ENCODE data around the gene CD2. TPM values are rescaled to one million over a fixed set of nuclear protein-coding genes. Genes with fewer than 3 reads are reported as not detected.

Gene CD2
- total RNA-seq, 1 donor from 2014 or later = 1.5 TPM

GRCh38 chr1:116807394-116808199, 53.4 kb downstream of the CD2 start:
- peak overlapping the region; percentile 48 for H2AFZ ChIP-seq (replicated peaks)
- H3K27ac Mint-ChIP-seq = no peak overlapping the region
- no peaks in the 10 kb centered on the region for H3K27me3 ChIP-seq
- H3K9me3 ChIP-seq (ENCODE audit: low read depth) = no peaks in the 10 kb centered on the region
- peaks cover 4% of the 10 kb centered on the region for H3K9me3 Mint-ChIP-seq
- no peak overlapping the region for H3K27ac ChIP-seq
- no peak overlapping the region for H3K4me3 Mint-ChIP-seq
- H3K4me3 ChIP-seq = no peak overlapping the region
- H3K4me1 Mint-ChIP-seq = peaks cover 21% of the 10 kb centered on the region
- H3F3A ChIP-seq (ENCODE audit: low read depth) = no peaks in the 10 kb centered on the region
- H3K36me3 Mint-ChIP-seq = no peaks in the 10 kb centered on the region
- TF ChIP-seq EZH2 (IDR thresholded peaks at IDR 0.05) (no peak), EZH2phosphoT487 (IDR thresholded peaks at IDR 0.05) (no peak), CTCF (IDR thresholded peaks at IDR 0.05) (no peak)
- H4K20me1 ChIP-seq (ENCODE audit: low read depth) = no peaks in the 10 kb centered on the region
- DNase-seq (ENCODE audit: low spot score) = no peak
- H3K27me3 Mint-ChIP-seq (ENCODE audit: insufficient read depth, low read depth) = peaks cover 4% of the 10 kb centered on the region
- H3K79me2 ChIP-seq (ENCODE audit: low read depth) = no peaks in the 10 kb centered on the region
- no peaks in the 10 kb centered on the region for H3K4me1 ChIP-seq
- H3K9ac ChIP-seq = no peak overlapping the region
- H3K36me3 ChIP-seq = no peaks in the 10 kb centered on the region
- no peak overlapping the region for H3K4me2 ChIP-seq

- no peaks in the 10 kb centered on the region for H3K27me3 ChIP-seq
- no peaks in the 10 kb centered on the region for H3F3A ChIP-seq (ENCODE audit: low read depth)
- no peaks in the 10 kb centered on the region for H3K9me3 ChIP-seq (ENCODE audit: low read depth)
- no peak overlapping the region for H3K4me3 ChIP-seq
- no peak overlapping the region for H3K27ac ChIP-seq
- peaks cover 4% of the 10 kb centered on the region for H3K27me3 Mint-ChIP-seq (ENCODE audit: insufficient read depth, low read depth)
- TF ChIP-seq EZH2phosphoT487 (IDR thresholded peaks at IDR 0.05) = no peak
- TF ChIP-seq CTCF (IDR thresholded peaks at IDR 0.05) = no peak
- TF ChIP-seq EZH2 (IDR thresholded peaks at IDR 0.05) = no peak
- H4K20me1 ChIP-seq (ENCODE audit: low read depth) = no peaks in the 10 kb centered on the region
- H3K36me3 ChIP-seq = no peaks in the 10 kb centered on the region
- peaks cover 21% of the 10 kb centered on the region for H3K4me1 Mint-ChIP-seq
- H3K27ac Mint-ChIP-seq = no peak overlapping the region
- no peak overlapping the region for H2AFZ ChIP-seq (replicated peaks)
- no peaks in the 10 kb centered on the region for H3K36me3 Mint-ChIP-seq
- H3K4me1 ChIP-seq = no peaks in the 10 kb centered on the region
- H3K9ac ChIP-seq = no peak overlapping the region
- H3K4me2 ChIP-seq = no peak overlapping the region
- DNase-seq (ENCODE audit: low spot score) = no peak
- no peak overlapping the region for H3K4me3 Mint-ChIP-seq
- H3K79me2 ChIP-seq (ENCODE audit: low read depth) = no peaks in the 10 kb centered on the region
- H3K9me3 Mint-ChIP-seq = peaks cover 6% of the 10 kb centered on the region
Observed at GRCh38 chr1:116808200-116808847, 54.1 kb downstream of the CD2 start.

GRCh38 chr1:116808848-116809508, 54.7 kb downstream of the CD2 start:
- Mint-ChIP-seq H3K9me3 (peaks cover 6% of the 10 kb centered on the region), H3K27ac (no peak overlapping the region), H3K27me3 (ENCODE audit: insufficient read depth, low read depth) (peaks cover 4% of the 10 kb centered on the region), H3K36me3 (no peaks in the 10 kb centered on the region), H3K4me3 (no peak overlapping the region), H3K4me1 (peaks cover 21% of the 10 kb centered on the region)
- TF ChIP-seq EZH2phosphoT487 (IDR thresholded peaks at IDR 0.05) (no peak), CTCF (IDR thresholded peaks at IDR 0.05) (no peak)
- no peak for DNase-seq (ENCODE audit: low spot score)
- Histone ChIP-seq H3K36me3 (no peaks in the 10 kb centered on the region), H3K27me3 (no peaks in the 10 kb centered on the region), H3K4me3 (no peak overlapping the region), H2AFZ (replicated peaks) (no peak overlapping the region), H3K79me2 (ENCODE audit: low read depth) (no peaks in the 10 kb centered on the region), H3K4me1 (no peaks in the 10 kb centered on the region), H3K27ac (no peak overlapping the region), H3K9me3 (ENCODE audit: low read depth) (no peaks in the 10 kb centered on the region), H4K20me1 (ENCODE audit: low read depth) (no peaks in the 10 kb centered on the region), H3K4me2 (no peak overlapping the region), H3K9ac (no peak overlapping the region), H3F3A (ENCODE audit: low read depth) (no peaks in the 10 kb centered on the region)
